NCI-H2029 treated with DMSO at 0.1 percent for 48 hours (cell line): ENCODE results near the gene TPCN2.

Source experiments
- DNase-seq: peaks from one replicate; lab custom pipeline; 2025; lab: John Stamatoyannopoulos, UW

The TPCN2 gene

GRCh38 chr11:69167130-69167915, 118.6 kb downstream of the TPCN2 start:
- DNase-seq: no peak

DNA sequence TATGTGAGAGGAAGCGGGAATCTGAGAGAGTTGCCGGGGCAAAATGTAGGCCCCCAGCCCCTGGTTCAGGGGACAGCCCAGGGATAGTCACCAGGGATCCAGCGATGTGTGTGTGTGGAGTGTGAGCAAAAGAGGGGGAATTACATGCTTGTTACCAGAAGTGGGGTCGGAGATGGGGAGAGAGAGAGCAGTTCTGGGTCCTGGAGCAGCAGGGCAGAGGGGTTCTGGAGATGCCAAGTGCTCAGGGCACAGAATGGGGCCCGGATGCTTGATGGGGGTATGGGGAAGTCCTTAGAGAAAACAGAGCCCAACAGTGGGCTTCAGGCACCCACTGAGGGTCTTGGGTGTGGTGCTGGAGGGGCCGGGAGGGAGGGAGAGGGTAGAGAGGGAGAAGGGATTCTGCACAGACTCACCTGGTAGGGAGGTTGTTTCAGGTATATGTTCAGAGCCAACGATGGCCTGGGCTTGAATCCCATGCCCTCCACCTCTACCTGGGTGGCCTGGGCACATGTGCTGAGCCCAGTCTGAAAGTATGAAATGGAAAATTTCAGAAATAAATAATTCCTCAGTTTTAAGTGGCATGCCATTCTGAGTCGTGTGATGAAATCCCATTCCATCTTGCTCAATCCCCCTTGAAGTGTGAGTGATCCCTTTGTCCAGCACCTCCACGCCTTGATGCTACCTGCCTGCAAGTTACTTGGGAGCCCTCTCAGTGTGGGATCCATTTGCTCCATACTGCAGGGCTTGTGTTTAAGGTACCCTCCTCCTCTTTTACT, 119.4 kb downstream of the TPCN2 start:
- DNase-seq: no peak

DNA sequence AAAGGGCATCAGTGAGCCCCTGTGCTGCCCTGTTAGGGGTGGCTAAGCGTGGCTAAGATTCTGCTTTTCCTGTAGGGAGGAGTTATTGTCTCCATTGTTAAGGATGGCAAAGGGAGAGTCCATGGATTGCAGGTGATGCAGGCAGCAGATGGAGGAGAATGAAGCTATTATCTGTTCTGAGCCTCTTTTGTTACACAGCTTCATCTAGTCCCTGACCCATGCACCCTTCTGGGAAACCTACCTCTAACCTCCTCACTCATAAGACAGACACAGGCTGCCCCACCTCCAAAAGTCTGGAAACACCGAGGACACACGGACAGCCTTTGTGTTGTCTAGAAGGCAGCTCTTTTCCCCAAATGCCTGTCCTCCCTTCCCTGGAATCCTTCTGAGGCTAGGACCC, 120.7 kb downstream of the TPCN2 start:
- no peak for DNase-seq

DNA sequence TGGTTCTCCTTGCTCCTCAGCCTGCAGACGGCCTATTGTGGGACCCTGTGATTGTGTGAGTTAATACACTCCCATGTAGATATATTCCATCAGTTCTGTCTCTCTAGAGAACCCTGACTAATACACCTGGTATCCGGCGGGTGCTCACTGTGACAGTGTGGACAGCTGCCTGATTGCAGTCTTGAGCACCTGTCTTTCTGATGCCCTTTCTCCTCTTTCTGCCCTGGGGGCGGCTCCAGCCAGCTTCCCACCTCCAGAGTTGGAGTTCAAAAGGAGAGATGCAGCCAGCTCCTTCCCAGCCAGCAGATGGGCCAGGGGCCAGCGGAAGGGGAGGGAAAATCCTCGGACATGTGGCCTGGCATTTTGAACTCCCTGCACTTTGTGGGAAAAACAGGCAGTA, 122.0 kb downstream of the TPCN2 start:
- no peak for DNase-seq

DNA sequence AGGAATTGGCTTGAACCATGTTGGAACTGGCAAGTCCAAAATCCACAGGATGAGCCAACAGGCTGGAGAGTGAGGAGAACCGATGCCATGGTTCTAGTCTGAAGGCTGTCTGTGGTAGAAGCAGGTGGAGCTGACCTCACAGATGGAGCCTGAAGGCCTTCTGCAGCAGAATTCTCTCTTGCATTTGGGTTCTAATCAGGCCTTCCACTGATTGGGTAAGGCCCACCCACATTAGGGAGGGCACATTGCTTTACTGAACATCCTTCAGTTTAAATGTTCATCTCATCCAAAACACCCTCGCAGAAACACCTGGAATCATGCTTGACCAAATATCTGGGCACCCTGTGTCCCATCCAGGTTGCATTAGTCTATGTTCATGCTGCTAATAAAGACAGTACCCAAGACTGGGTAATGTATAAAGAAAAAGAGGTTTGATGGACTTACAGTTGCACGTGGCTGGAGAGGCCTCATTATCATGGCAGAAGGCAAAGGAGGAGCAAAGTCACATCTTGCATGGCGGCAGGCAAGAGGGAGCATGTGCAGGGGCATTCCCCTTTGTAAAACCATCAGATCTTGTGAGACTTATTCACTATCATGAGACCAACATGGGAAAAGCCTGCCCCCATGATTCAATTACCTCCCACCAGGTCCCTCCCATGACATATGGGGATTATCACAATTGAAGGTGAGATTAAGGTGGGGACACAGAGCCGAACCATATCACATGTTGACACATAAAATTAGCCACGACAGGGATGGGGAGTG, 122.9 kb downstream of the TPCN2 start:
- DNase-seq: no peak

DNA sequence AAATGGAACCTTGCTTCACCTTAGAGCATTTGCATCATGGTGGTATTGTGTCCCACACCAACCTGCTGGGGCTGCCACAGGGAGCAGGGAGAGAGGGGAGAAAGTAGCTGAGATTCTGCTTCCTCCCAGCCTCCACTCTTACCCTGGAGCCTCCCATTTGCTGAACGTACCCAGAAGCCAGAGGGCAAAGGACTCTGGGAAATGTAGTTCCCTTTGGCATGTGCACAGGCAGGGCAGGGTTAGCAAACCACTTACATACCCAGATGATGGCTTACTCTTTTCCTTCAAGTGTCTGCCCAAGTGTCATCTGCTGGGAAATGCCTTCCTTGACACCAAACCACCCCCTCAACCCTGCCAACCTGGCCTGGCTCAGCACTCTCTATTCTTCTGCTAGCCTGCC, 123.9 kb downstream of the TPCN2 start:
- no peak for DNase-seq

DNA sequence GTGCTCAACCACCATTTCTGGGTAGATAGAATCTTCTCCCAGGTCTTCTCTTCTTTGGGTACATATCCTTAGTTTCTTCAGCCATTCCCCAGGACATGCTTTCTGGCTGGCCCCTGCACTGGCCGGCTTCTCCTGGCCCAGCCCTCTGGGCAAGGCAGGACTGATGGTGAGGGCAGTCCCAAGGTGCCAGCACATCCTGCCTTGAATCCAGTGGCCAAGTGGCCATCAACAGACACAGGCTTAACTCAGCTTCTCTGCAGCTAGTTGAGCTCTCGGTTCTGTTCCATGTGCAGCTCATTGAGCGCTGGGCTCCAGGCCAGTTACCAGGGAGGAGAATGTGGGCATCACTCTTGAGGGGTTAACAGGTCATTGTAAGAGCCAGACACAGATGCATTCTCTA, 124.6 kb downstream of the TPCN2 start:
- DNase-seq: no peak

DNA sequence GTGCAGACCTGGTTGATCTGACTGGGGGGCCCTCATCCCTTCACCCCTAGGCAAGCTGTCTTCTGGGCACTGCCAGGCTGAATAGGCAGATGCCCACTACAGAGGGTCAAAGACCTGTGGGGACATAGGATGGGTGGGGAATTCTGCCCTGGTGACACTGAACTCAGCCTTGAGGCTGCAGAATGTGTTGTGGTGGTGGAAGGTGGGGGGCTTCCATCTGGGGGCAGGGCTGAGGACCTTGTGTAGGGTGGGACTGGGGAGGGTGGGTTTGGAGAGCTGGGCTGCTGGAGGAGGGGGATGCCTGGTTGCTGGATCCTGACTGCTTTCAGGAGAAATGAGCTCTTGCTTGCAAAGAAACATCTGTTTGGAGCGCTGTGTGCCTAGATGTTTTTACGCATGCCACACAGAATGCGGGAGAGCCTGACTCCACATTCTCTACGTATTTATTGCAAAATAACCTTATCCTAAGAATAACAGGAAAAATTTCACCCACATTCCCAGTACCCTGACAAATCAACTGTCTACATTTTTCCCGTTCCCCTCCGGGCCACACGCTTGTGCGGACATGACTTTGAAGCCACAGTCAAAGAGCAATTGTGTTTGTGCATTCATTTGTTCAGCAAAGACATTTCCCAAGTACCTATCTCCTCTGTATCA, 125.3 kb downstream of the TPCN2 start:
- DNase-seq: no peak

- DNase-seq: no peak
These were observed 126.1 kb downstream of the TPCN2 start for GRCh38 chr11:69174841-69175240.

- peak; percentile 15 for DNase-seq
These were observed 130.2 kb downstream of the TPCN2 start for GRCh38 chr11:69178819-69179482.

GRCh38 chr11:69180226-69180625, 131.5 kb downstream of the TPCN2 start:
- no peak for DNase-seq

DNA sequence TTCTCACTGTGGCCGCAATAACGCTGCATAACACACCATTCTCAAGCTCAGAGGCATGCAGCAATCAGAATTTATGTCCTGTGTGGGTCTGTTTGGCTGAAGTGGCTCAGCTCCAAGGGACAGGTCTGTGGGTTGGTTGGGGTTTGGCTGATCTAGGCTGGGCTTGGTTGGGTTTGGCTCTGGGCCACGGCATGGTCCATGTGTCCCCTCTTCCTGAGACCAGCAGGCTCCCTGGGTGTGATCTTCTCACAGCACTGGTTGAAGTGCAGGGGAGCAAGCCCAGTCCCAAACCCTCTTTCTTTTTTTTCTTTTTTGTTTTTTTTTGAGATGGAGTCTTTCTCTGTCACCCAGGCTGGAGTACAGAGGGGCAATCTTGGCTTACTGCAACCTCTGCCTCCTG, 132.0 kb downstream of the TPCN2 start:
- DNase-seq: no peak

- no peak for DNase-seq
These were observed 134.9 kb downstream of the TPCN2 start for GRCh38 chr11:69183613-69184012.
